Breast epithelium (tissue), 4 donors: ENCODE results near the gene SRRM4. TPM values are rescaled to one million over a fixed set of nuclear protein-coding genes. Genes with fewer than 3 reads are reported as not detected.

Source experiments
- DNase-seq, 2 donors: peaks; one replicate each; pipeline ENCODE4 v3.0.0-alpha.2; 2019; ENCODE audit warnings: low spot score in 2 of 2
- H3K27ac ChIP-seq, 2 donors: fragments of 200-600 bp; sonication (generic) in 1 of 2; one replicate each; pipeline ENCODE4 v1.5.1; 2016 to 2019; ENCODE audit warnings: mild to moderate bottlenecking in 1 of 2
- H3K27me3 ChIP-seq, 2 donors: fragments of 200-600 bp; sonication (generic) in 1 of 2; one replicate each; pipeline versions ENCODE4 v1.5.1 to v1.6.0; 2017 to 2019; ENCODE audit warnings: control low read depth in 1 of 2, mild to moderate bottlenecking in 1 of 2
- H3K36me3 ChIP-seq: fragments of 200-600 bp; one replicate; pipeline ENCODE4 v1.5.1; 2019
- H3K4me1 ChIP-seq, 2 donors: fragments of 200-600 bp; sonication (generic); one replicate each; pipeline ENCODE4 v1.5.1; 2016 to 2019; ENCODE audit warnings: control low read depth in 1 of 2
- H3K4me3 ChIP-seq, 3 donors: fragments of 200-600 bp; sonication (generic); 1 replicate in 2 of 3; 2 replicates in 1 of 3; pipeline ENCODE4 v1.5.1; 2016 to 2019; ENCODE audit warnings: mild to moderate bottlenecking in 3 of 3, moderate library complexity in 2 of 3
- H3K9me3 ChIP-seq, 2 donors: fragments of 200-600 bp; sonication (generic) in 1 of 2; one replicate each; pipeline ENCODE4 v1.5.1; 2016 to 2019; ENCODE audit warnings: control low read depth in 1 of 2
- POLR2A ChIP-seq: fragments of 450-650 bp; IDR thresholded peaks from one replicate; pipeline ENCODE4 v1.6.1; 2016; ENCODE audit warnings: antibody characterized with exemption, mild to moderate bottlenecking, moderate library complexity
- POLR2AphosphoS5 ChIP-seq, 3 donors: sonication (generic); formaldehyde crosslinking; IDR thresholded peaks; one replicate each; pipeline ENCODE4 v1.6.1; 2017; ENCODE audit warnings: antibody characterized with exemption in 3 of 3
- intact Hi-C: fragments of 100-400 bp; cut with DNase I; formaldehyde crosslinking; loops from one replicate; pipeline ENCODE4 v1.15.1; 2023; ENCODE audit warnings: low total_unique reads
- total RNA-seq, 3 donors: library from RNA; depleted of rRNA; stranded (reverse); fragments of >200 nt; gene quantifications; one replicate each; pipeline ENCODE4 v1.1.0, GENCODE V29; 2016
- TF ChIP-seq, protein P1 (sequence below), 3 donors: fragments of 450-650 bp; IDR thresholded peaks; one replicate each; pipeline ENCODE4 v1.5.1; 2016 to 2017; ENCODE audit warnings: antibody characterized with exemption in 3 of 3, mild to moderate bottlenecking in 3 of 3, moderate library complexity in 3 of 3

Gene SRRM4
- total RNA-seq, 3 donors from 2014 or later: not detected

DNA sequence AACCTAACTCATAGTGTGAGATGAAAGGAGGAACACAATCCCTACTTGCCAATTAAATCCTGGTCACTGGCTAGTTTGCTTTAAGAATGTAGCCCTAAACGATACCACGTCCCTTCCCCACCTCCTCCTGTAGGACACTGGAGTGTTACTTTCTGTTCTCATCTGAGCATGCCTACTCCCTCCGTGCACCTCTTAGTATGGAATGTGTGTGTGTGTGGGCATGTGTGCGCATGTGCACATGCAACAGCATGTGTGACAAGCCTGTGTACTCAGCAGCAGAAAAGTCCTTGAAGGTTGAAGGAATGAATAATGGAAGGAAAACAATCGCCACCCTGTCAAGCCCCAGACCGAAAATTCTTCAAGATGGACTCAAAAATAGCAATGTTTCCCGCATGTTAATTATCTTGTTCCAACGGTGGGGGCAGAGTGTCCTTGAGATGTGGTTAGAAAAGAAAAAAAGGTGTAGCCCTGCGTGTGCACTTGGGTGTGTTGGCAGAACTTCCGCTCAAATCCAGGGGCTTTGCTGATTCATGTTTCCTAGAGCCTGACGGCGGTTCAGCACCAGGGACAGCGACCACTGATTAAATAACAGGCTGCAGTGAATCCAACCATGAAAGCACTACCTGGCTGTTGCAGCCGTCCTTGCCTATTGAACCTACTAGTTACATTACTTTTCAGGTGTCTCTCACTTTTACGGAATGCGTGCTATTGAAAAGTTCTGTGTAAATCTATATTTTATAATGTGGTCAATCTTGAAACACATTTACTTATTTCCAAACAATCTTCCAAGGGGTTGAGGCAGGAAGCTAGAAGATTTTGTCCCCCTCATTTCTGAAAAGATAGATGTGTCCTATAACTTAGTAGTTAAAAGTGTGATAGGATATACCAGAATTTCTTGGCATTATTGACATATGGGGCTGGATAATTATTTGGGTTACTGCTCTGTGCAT, 79.8 kb downstream of the SRRM4 start:
- no peak overlapping the region for H3K4me3 ChIP-seq
- DNase-seq: no peak
- H3K27me3 ChIP-seq: peaks cover 0 to 6% of the 10 kb centered on the region in 2 donors
- intact Hi-C loops: no loop called here
- H3K9me3 ChIP-seq: no peaks in the 10 kb centered on the region
- no peaks in the 10 kb centered on the region for H3K36me3 ChIP-seq
- no peak overlapping the region for H3K27ac ChIP-seq
- TF ChIP-seq POLR2AphosphoS5 (IDR thresholded peaks at IDR 0.05): no peak
- no peak for TF ChIP-seq POLR2A
- TF ChIP-seq, protein P1, sequence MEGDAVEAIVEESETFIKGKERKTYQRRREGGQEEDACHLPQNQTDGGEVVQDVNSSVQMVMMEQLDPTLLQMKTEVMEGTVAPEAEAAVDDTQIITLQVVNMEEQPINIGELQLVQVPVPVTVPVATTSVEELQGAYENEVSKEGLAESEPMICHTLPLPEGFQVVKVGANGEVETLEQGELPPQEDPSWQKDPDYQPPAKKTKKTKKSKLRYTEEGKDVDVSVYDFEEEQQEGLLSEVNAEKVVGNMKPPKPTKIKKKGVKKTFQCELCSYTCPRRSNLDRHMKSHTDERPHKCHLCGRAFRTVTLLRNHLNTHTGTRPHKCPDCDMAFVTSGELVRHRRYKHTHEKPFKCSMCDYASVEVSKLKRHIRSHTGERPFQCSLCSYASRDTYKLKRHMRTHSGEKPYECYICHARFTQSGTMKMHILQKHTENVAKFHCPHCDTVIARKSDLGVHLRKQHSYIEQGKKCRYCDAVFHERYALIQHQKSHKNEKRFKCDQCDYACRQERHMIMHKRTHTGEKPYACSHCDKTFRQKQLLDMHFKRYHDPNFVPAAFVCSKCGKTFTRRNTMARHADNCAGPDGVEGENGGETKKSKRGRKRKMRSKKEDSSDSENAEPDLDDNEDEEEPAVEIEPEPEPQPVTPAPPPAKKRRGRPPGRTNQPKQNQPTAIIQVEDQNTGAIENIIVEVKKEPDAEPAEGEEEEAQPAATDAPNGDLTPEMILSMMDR (IDR thresholded peaks at IDR 0.05): no peak
- no peaks in the 10 kb centered on the region for H3K4me1 ChIP-seq

DNA sequence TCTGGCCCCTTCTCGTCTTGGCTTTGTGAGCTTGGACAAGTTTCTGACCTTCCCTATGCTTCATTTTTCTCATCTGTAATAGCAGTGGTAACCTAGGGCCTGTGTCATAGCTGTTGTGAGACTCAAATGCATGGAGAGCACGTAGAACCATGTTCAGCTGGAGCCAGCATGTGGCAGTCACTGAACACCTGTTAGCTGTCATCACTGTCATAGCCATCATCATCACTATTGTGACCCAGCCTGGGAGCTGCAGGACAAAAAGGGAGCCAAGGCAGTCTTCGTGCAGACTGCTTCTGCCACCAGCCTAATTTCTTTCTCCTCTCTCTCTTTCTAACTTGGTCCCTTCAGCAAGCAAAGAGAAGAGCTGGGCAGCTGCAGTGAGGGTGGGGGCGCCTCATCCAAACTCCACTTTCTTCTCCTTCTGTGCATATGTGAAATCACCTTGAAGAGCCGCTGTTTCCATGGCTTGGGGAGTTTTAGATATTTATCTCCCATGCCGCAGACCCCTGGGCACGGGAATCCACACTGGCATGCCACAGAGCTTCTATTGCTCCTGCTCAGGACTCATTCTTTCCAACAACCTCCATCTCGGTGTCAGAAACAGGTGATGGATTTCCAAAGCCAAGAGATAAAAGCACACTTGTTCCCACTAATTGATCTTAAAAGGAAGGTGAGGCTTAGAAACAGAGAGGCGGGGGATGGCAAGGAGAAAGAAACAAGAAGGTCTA, 87.0 kb downstream of the SRRM4 start:
- intact Hi-C loops: no loop called here
- Histone ChIP-seq H3K27ac (no peak overlapping the region), H3K36me3 (no peaks in the 10 kb centered on the region), H3K27me3 (peaks cover 0 to 33% of the 10 kb centered on the region in 2 donors), H3K4me1 (no peaks in the 10 kb centered on the region), H3K4me3 (no peak overlapping the region), H3K9me3 (no peaks in the 10 kb centered on the region)
- TF ChIP-seq POLR2AphosphoS5 (IDR thresholded peaks at IDR 0.05) (no peak), POLR2A (no peak)
- TF ChIP-seq, protein P1 (IDR thresholded peaks at IDR 0.05): no peak
- DNase-seq: no peak

DNA sequence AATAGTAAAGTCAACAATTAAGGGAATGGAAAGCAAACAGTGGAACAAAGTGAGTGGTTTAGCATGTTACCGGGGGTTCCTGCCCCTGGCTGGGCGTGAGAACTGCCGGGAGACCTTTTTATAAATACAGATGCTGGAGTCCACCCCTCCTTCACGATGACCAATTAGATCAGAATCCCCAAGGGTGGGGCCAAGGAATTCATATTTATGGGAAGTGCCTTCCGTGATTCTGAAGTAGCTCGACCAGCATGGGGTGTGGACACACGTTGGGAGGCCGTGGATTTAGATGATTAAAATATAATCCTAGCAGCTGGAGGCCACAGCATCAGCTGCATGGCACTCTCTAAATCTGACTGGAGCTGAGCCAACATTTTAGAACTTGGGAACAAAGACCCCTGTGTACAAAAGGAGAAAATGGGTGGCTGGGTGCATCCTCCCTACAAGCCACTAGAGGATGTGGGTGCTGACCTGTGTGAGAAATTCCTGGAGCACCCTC, 87.9 kb downstream of the SRRM4 start:
- H3K27me3 ChIP-seq: peaks cover 0 to 34% of the 10 kb centered on the region in 2 donors
- no peaks in the 10 kb centered on the region for H3K4me1 ChIP-seq
- no peak for TF ChIP-seq POLR2AphosphoS5 (IDR thresholded peaks at IDR 0.05)
- TF ChIP-seq, protein P1 (IDR thresholded peaks at IDR 0.05): no peak
- no peak for TF ChIP-seq POLR2A
- no peaks in the 10 kb centered on the region for H3K36me3 ChIP-seq
- H3K9me3 ChIP-seq: no peaks in the 10 kb centered on the region
- no peak overlapping the region for H3K27ac ChIP-seq
- no peak overlapping the region for H3K4me3 ChIP-seq
- DNase-seq: no peak
- intact Hi-C loops: no loop called here

DNA sequence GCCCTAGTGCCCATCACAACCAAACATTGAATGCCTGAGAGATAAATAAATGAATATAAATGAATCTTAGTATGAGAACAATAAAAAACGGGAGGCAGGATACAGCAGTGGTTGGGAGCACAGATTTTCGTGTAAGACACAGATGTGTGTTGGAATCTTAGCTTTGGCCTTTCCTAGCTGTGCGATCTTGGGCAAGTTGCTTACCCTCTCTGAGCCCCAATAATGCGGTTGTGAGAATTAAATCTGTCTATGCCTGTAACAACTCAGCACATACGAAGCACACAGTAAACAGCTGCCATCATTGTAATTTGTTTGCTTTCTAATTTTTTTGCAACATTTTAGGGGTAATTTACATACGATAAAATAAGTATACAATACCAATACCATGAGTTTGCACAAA, 89.8 kb downstream of the SRRM4 start:
- Histone ChIP-seq H3K27ac (no peak overlapping the region), H3K4me3 (no peak overlapping the region), H3K36me3 (no peaks in the 10 kb centered on the region), H3K9me3 (no peaks in the 10 kb centered on the region), H3K4me1 (no peaks in the 10 kb centered on the region), H3K27me3 (peaks cover 0 to 37% of the 10 kb centered on the region in 2 donors)
- no peak for TF ChIP-seq POLR2AphosphoS5 (IDR thresholded peaks at IDR 0.05)
- no peak for TF ChIP-seq POLR2A
- TF ChIP-seq, protein P1 (IDR thresholded peaks at IDR 0.05): no peak
- intact Hi-C loops: no loop called here
- no peak for DNase-seq
